Esophagus muscularis mucosa (tissue), 4 donors: Measurements from ENCODE around the gene IRX4.

ENCODE experiments used
- CTCF ChIP-seq, 3 experiments: fragments of 200-600 bp in 2 of 3; fragments of 450-650 bp in 1 of 3; sonication (generic) in 2 of 3; IDR thresholded peaks; one replicate each; pipeline ENCODE4 v1.5.1; 2017 to 2019; ENCODE audit warnings: antibody characterized with exemption in 3 of 3, mild to moderate bottlenecking in 2 of 3, moderate library complexity in 1 of 3
- EP300 ChIP-seq: sonication (generic); formaldehyde crosslinking; IDR thresholded peaks from one replicate; pipeline ENCODE4 v1.6.1; 2017; ENCODE audit warnings: antibody characterized with exemption
- POLR2AphosphoS5 ChIP-seq, 2 donors: sonication (generic); formaldehyde crosslinking; IDR thresholded peaks; one replicate each; pipeline ENCODE4 v1.6.1; 2017; ENCODE audit warnings: antibody characterized with exemption in 2 of 2

GRCh38 chr5:1844708-1845436 lies 37.9 kb downstream of the IRX4 start:
- TF ChIP-seq POLR2AphosphoS5 (IDR thresholded peaks at IDR 0.05) = no peak
- TF ChIP-seq CTCF (IDR thresholded peaks at IDR 0.05) = no peak
- no peak for TF ChIP-seq EP300
